ENCODE measurements around the gene TMEM9.
A peak's percentile ranks its signal among the peaks of the same experiment; 100 is the strongest.
"Not testable (repeated sequence)": the region's sequence is repeated elsewhere in the genome, so short reads cannot be mapped to it uniquely, and the experiment has no call there.

TMEM9 gene

GRCh38 chr1:201169971-201170532, 15.8 kb upstream of the TMEM9 start:
- Mint-ChIP-seq H3K9me3 (no peaks in the 10 kb centered on the region), H3K27ac (peak overlapping the region; percentile 84), H3K4me3 (no peak overlapping the region), H3K27me3 (peaks cover 24% of the 10 kb centered on the region), H3K36me3 (ENCODE audit: low read depth) (no peaks in the 10 kb centered on the region), H3K4me1 (ENCODE audit: low read depth) (peaks cover 30% of the 10 kb centered on the region)
- intact Hi-C loops (cut with micrococcal nuclease), result no loop called here

- Mint-ChIP-seq H3K36me3 (ENCODE audit: low read depth) (no peaks in the 10 kb centered on the region), H3K27me3 (peaks cover 24% of the 10 kb centered on the region), H3K4me3 (no peak overlapping the region), H3K27ac (peak overlapping the region; percentile 57), H3K9me3 (no peaks in the 10 kb centered on the region), H3K4me1 (ENCODE audit: low read depth) (peaks cover 30% of the 10 kb centered on the region)
- intact Hi-C loops (cut with micrococcal nuclease), result no loop called here
Measured at GRCh38 chr1:201169203-201169602, 14.9 kb upstream of the TMEM9 start.

GRCh38 chr1:201167041-201167991, 13.0 kb upstream of the TMEM9 start:
- intact Hi-C loops (cut with micrococcal nuclease), result no loop called here
- Mint-ChIP-seq H3K4me3 (no peak overlapping the region), H3K4me1 (ENCODE audit: low read depth) (peaks cover 30% of the 10 kb centered on the region), H3K27me3 (peaks cover 20% of the 10 kb centered on the region), H3K36me3 (ENCODE audit: low read depth) (no peaks in the 10 kb centered on the region), H3K27ac (no peak overlapping the region), H3K9me3 (no peaks in the 10 kb centered on the region)

GRCh38 chr1:201164645-201165044, 10.4 kb upstream of the TMEM9 start:
- no peak overlapping the region for H3K4me3 Mint-ChIP-seq
- no peaks in the 10 kb centered on the region for H3K9me3 Mint-ChIP-seq
- no peak overlapping the region for H3K27ac Mint-ChIP-seq
- intact Hi-C loops (cut with micrococcal nuclease), result no loop called here
- peaks cover 9% of the 10 kb centered on the region for H3K4me1 Mint-ChIP-seq (ENCODE audit: low read depth)
- no peaks in the 10 kb centered on the region for H3K36me3 Mint-ChIP-seq (ENCODE audit: low read depth)
- peaks cover 9% of the 10 kb centered on the region for H3K27me3 Mint-ChIP-seq

GRCh38 chr1:201163707-201164106, 9.4 kb upstream of the TMEM9 start:
- intact Hi-C loops (cut with micrococcal nuclease), result no loop called here
- no peak overlapping the region for H3K27ac Mint-ChIP-seq
- no peaks in the 10 kb centered on the region for H3K36me3 Mint-ChIP-seq (ENCODE audit: low read depth)
- no peaks in the 10 kb centered on the region for H3K9me3 Mint-ChIP-seq
- H3K4me3 Mint-ChIP-seq, result no peak overlapping the region
- peaks cover under 1% of the 10 kb centered on the region for H3K4me1 Mint-ChIP-seq (ENCODE audit: low read depth)
- peaks cover 9% of the 10 kb centered on the region for H3K27me3 Mint-ChIP-seq

- H3K36me3 Mint-ChIP-seq (ENCODE audit: low read depth); H3K27me3 Mint-ChIP-seq; H3K4me1 Mint-ChIP-seq (ENCODE audit: low read depth); H3K4me3 Mint-ChIP-seq; H3K9me3 Mint-ChIP-seq; H3K27ac Mint-ChIP-seq; intact Hi-C loops (cut with micrococcal nuclease): not testable (repeated sequence)
Measured at GRCh38 chr1:201163036-201163435, 8.8 kb upstream of the TMEM9 start.

- H3K4me3 Mint-ChIP-seq, result no peak overlapping the region
- H3K27me3 Mint-ChIP-seq, result peaks cover 6% of the 10 kb centered on the region
- H3K4me1 Mint-ChIP-seq (ENCODE audit: low read depth), result peaks cover 12% of the 10 kb centered on the region
- H3K36me3 Mint-ChIP-seq (ENCODE audit: low read depth), result no peaks in the 10 kb centered on the region
- intact Hi-C loops (cut with micrococcal nuclease), result no loop called here
- no peaks in the 10 kb centered on the region for H3K9me3 Mint-ChIP-seq
- peak overlapping the region; percentile 19 for H3K27ac Mint-ChIP-seq
Measured at GRCh38 chr1:201157949-201158348, 3.7 kb upstream of the TMEM9 start.

- peaks cover 12% of the 10 kb centered on the region for H3K4me1 Mint-ChIP-seq (ENCODE audit: low read depth)
- peaks cover 6% of the 10 kb centered on the region for H3K27me3 Mint-ChIP-seq
- H3K36me3 Mint-ChIP-seq (ENCODE audit: low read depth), result peaks cover 2% of the 10 kb centered on the region
- no peak overlapping the region for H3K27ac Mint-ChIP-seq
- no peaks in the 10 kb centered on the region for H3K9me3 Mint-ChIP-seq
- H3K4me3 Mint-ChIP-seq, result no peak overlapping the region
- intact Hi-C loops (cut with micrococcal nuclease), result no loop called here
Measured at GRCh38 chr1:201156819-201157218, 2.5 kb upstream of the TMEM9 start.

- intact Hi-C loops (cut with micrococcal nuclease), result no loop called here
- H3K9me3 Mint-ChIP-seq, result no peaks in the 10 kb centered on the region
- peaks cover 12% of the 10 kb centered on the region for H3K4me1 Mint-ChIP-seq (ENCODE audit: low read depth)
- peaks cover 6% of the 10 kb centered on the region for H3K27me3 Mint-ChIP-seq
- H3K4me3 Mint-ChIP-seq, result no peak overlapping the region
- peaks cover 6% of the 10 kb centered on the region for H3K36me3 Mint-ChIP-seq (ENCODE audit: low read depth)
- H3K27ac Mint-ChIP-seq, result no peak overlapping the region
Measured at GRCh38 chr1:201156346-201156745, 2.1 kb upstream of the TMEM9 start.

GRCh38 chr1:201155354-201155753, 1.1 kb upstream of the TMEM9 start:
- Mint-ChIP-seq H3K36me3 (ENCODE audit: low read depth) (peaks cover 16% of the 10 kb centered on the region), H3K27me3 (peaks cover 6% of the 10 kb centered on the region), H3K4me1 (ENCODE audit: low read depth) (peaks cover 12% of the 10 kb centered on the region), H3K4me3 (no peak overlapping the region), H3K27ac (no peak overlapping the region), H3K9me3 (no peaks in the 10 kb centered on the region)
- intact Hi-C loops (cut with micrococcal nuclease), result no loop called here

GRCh38 chr1:201153474-201154388, 543 bp downstream of the TMEM9 start:
- Mint-ChIP-seq H3K9me3 (no peaks in the 10 kb centered on the region), H3K4me1 (ENCODE audit: low read depth) (peaks cover 12% of the 10 kb centered on the region), H3K27ac (peak overlapping the region; percentile 82), H3K36me3 (ENCODE audit: low read depth) (peaks cover 21% of the 10 kb centered on the region), H3K27me3 (peaks cover 6% of the 10 kb centered on the region), H3K4me3 (peak overlapping the region; percentile 82)
- intact Hi-C loops (cut with micrococcal nuclease), result loop anchor here (5.0 kb wide), 1 partner anchor 69 kb away; no protein-coding TSS in a partner anchor

GRCh38 chr1:201149400-201149799, 4.9 kb downstream of the TMEM9 start:
- Mint-ChIP-seq H3K4me1 (ENCODE audit: low read depth) (peaks cover 6% of the 10 kb centered on the region), H3K4me3 (no peak overlapping the region), H3K27ac (no peak overlapping the region), H3K27me3 (no peaks in the 10 kb centered on the region), H3K9me3 (no peaks in the 10 kb centered on the region), H3K36me3 (ENCODE audit: low read depth) (peaks cover 60% of the 10 kb centered on the region)
- intact Hi-C loops (cut with micrococcal nuclease), result no loop called here

- no peak overlapping the region for H3K27ac Mint-ChIP-seq
- peaks cover 79% of the 10 kb centered on the region for H3K36me3 Mint-ChIP-seq (ENCODE audit: low read depth)
- H3K4me3 Mint-ChIP-seq, result no peak overlapping the region
- H3K9me3 Mint-ChIP-seq, result no peaks in the 10 kb centered on the region
- no peaks in the 10 kb centered on the region for H3K27me3 Mint-ChIP-seq
- no peaks in the 10 kb centered on the region for H3K4me1 Mint-ChIP-seq (ENCODE audit: low read depth)
- intact Hi-C loops (cut with micrococcal nuclease), result no loop called here
Measured at GRCh38 chr1:201147396-201148015, 6.8 kb downstream of the TMEM9 start.
